Left kidney (tissue), 2 donors: Measurements from ENCODE around the gene WNT9A. TPM values are rescaled to one million over a fixed set of nuclear protein-coding genes. Genes with fewer than 3 reads are reported as not detected.
"Not testable (repeated sequence)": the region's sequence is repeated elsewhere in the genome, so short reads cannot be mapped to it uniquely, and the experiment has no call there.

Source experiments
- DNase-seq: peaks from one replicate; pipeline ENCODE4 v3.0.0-alpha.2; 2013
- polyA plus RNA-seq: library from polyadenylated mRNA; unstranded; fragments of 120-200 nt; gene quantifications from one replicate; pipeline ENCODE4 v1.2.1, GENCODE V29; 2013; ENCODE audit not compliant: insufficient read length

WNT9A gene
- polyA plus RNA-seq, 1 donor: 1.3 TPM

DNA sequence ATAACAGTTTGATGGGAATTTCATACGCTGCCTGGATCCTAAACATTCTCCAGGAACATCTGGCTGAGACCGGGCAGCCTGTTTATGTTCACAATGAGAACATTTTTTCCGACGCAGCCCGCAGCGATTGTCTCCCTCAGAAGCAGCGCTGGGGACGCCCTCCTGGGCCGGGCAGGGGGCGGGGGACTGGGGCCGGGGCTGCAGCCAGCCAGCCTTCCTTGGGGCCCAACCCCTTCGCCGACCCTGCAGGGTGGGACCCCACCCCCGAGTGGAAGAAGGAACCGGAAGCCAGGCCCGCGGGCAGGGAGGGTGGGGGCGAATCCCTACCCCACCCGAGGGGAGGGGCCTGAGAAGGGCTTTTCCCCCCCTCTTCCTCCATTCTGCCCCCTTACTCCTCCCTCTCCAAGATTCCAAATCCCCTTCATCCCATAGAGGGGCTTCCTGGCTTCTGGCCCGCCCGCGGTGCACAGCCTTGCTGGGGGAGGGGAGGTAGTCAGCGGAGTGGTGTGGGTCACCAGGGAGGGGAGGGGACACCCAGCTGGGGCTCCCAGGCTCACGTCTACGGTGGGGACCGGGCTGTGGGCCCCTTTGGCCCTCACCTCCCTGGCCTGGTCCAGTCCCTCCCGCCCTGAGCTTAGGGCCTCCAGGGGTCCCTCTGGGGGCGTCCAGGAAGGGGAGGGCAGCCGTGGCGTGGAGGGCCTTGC, 60.6 kb downstream of the WNT9A start:
- DNase-seq: peak; percentile 68

DNA sequence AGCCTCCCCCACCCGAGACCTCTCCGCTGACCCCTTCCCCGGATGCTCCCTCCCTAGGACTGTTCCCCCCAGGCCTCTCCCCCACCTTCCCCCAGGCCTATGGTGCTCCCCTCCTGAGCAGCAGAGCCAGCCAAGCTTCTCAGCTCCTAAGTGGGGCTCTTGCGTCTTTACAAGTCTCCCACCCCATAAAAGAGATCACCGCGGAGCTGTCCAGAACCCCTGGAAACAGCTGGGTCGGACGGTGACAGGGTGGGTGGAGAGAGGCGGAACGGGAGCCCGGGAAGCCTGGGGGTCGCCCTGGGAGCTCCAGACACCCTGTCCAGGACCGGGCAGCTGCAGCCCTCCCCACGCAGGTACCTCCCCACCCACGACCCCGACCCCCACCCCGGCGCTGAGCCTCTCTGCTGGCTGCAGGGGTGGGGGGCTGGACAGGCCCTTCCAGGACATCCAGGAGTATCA, 61.2 kb downstream of the WNT9A start:
- DNase-seq: no peak

DNA sequence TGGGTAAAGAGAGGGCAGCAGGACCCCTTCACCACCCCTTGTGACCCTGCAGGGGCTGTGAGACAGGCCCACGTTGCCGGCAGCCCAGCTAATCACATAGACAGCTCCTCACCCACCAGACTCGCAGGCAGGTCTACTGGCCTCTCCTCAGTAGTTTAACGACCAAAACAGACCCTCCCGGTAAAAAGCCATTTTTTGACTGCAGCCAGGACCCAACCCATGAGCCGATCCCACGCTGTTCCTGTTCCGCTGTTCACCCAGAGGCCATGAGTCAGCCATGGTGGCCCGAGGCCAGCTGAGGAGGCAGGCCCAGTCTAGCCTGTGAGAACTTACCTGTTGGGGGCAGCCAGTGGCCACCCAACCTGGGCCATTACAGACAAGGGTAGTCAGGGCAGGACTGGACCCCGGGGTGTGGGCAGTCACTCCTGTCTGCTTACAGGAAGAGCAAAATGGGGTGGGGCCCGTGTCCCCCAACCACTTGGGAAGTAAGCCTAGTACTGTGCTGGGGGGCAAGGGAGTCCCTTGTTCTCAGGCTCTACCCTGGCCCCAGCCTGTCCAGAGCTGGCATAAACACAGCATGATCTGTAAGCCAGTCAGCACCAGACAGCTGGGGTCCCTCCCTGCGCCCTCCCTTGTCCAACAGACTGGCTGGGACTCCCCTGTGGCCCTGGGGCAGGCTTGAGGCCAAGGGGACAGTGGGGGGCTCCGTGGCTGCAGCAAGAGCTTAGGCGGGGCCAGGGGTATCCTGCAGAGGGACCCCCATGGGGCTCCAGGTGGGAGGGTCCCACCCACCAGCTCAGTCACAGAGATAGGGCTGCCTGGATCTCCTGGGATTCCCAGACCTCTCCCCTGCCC, 61.9 kb downstream of the WNT9A start:
- no peak for DNase-seq

DNA sequence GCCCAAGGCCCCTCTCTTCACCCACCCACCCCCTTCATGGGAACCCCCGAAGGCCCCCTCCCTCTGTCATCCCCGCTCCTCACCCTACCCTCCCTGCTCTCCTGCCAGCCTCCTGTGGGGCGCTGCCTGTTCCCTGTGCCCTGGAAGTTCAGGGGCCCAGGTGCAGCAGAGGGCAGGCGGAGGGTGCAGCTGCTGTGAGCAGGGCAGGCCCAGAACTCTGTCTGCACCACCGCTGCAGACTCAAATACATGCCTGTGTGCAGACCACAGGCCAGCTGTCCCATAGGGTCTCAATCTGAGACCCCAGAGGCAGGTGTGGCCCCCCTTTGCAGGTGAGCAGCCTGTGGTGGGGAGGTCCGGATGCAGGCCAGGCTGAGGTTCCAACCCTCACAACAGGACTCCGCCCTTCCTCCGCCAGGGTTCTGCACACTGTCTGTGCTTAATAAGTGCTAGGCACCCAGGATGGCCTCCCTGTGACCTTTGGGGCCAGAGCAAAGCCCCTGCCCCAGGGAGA, 62.5 kb downstream of the WNT9A start:
- DNase-seq: no peak

DNA sequence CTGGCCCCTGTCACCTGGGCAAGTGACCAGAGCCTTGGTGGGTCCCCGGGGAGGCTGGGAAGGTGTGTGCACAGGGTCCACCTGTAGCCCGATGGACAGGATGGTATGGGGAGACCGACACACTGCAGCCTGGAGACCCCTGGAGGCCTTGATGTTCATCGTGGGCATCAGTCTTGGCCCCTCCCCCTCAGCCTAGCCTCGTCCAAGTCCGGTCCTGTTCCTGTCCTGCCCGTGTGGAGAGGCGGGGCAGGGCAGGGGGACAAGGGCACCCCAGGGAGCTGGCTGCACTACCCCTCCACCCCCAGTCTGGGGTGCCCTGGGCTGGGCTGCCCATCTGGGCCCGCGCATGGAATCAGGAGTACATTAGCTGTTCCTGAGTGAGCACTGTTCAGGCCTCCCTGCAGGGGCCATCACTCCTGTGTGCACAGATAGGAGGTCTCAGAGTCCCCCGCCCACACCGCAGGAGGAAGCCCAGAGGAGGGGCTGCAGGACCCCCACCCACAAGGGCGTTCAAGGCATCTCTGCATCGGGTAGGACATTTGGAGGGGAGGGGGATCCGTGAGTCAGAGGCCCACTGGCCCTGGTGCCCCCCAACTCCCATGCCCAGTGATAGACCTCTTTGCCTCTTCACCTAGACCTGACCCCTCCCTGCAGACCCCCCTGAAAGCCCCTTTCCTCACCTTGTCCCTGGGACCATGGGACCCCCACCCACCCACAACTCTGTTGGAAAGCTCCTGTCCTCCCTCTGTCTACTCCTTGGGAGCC, 63.2 kb downstream of the WNT9A start:
- DNase-seq: no peak

DNA sequence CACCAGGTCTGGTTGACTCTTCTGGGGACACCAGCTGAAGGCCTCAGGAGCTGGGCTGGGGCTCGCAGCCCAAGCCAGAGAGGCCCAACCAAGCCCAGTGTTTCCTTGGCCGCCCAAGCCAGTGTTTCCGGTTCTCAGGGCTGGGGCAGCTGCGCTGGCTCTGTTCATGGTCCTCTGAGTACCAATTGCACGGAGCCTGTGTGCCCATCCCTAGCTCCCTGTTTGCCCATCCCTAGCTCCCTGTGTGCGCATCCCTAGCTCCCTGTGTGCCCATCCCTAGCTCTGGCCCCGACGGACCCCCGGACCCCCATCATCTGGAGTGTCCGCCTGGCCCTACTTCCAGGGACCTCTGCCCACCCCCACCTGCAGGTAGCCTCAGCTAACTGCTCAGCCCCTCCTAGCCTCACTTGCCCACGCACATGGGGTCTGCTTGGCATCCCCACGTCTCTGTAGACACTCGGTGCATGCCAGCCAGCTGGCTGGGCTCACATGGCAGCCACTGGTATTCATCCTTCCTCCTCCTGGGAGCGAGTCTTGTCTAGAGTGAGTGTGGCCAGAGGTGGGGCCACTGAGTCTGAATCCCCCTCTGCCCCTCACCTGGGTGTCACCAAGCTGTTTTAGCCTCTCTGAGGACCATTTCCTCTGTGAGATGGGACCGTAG, 64.0 kb downstream of the WNT9A start:
- DNase-seq: no peak

DNA sequence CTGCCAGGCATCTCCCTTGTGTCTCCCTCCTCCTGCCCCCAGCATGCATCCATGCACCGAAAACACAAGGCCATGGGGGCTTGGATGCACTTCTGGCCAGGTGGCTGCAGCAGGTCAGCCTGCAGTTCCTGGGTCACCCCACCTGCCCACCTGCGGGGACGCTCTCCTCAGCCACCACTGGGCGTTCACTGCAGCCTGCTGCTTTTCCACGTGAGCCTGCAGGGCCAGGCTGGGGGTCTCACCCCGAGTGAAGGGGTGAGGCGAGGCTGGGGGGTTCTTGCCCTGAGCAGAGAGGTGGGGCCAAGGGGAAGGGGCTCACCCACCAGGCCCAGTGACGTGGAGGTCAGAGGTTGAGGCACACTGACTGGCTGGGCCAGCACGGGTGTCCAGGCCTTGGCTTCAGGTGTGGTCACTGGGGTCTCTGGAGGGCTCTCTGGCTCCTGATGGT, 64.6 kb downstream of the WNT9A start:
- no peak for DNase-seq

DNA sequence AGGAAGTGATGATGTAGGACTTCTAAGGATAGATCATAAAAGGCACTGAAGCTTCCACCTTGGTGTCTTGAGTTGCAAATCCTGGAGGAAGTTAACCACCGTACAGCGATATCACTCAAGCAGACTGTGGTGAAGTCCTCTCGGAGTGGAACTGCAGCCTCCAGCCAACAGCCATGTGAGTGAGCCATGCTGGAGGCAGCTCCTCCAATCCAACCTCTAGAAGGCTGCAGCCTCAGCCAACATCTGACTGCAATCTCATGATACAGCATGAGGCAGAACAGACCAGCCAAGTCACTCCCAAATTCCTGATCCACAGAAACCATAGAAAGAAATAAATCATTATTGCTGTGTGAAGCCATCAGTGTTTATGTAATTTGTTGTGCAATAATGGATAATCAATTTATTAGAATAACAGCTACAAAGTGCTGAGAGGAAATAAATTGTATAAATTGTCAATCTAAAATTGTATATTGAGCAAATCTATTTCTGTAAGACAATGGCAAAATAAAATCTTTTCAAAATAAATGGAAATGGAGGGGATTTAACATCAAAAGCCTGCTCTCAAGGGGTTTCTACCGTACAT, 67.3 kb downstream of the WNT9A start:
- DNase-seq: no peak

DNA sequence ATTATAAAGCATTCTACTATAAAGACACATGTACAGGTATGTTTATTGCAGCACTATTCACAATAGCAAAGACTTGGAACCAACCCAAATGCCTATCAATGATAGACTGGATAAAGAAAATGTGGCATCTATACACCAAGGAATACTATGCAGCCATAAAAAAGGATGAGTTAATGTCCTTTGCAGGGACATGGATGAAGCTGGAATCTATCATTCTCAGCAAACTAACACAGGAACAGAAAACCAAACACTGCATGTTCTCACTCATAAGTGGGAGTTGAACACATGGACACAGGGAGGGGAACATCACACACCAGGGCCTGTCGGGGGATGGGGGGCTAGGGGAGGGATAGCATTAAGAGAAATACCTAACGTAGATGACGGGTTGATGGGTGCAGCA, 69.9 kb downstream of the WNT9A start:
- DNase-seq: not testable (repeated sequence)

DNA sequence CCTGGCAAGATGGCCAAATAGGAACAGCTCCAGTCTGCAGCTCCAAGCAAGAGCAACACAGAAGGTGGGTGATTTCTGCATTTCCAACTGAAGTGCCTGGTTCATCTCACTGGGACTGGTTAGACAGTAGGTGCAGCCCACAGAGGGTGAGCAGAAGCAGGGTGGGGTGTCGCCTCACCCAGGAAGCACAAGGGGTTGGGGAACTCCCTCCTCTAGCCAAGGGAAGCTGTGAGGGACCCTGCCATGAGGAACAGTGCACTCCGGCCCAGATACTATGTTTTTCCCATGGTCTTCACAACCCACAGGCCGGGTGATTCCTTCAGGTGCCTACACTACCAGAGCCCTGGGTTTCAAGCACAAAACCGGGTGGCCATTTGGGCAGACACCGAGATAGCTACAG, 75.8 kb downstream of the WNT9A start:
- not testable (repeated sequence) for DNase-seq

DNA sequence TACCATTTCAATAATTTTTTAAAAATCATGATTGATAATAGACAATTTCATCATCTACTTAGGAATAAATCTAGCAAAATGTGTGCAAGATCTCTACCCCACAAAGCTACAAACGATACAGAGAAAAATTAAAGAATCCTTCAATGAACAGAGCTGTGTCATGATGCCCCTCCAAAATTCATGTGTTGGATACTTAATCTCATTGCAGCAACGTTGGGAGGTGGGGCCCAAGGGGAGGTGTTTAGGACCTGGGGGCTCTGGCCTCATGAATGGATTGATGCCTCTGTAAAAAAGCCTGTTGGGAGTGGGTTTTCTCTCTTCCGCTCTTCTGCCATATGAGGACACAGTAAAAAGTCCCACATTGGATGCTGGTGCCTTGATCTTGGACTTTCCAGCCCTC, 77.4 kb downstream of the WNT9A start:
- DNase-seq: no peak

DNA sequence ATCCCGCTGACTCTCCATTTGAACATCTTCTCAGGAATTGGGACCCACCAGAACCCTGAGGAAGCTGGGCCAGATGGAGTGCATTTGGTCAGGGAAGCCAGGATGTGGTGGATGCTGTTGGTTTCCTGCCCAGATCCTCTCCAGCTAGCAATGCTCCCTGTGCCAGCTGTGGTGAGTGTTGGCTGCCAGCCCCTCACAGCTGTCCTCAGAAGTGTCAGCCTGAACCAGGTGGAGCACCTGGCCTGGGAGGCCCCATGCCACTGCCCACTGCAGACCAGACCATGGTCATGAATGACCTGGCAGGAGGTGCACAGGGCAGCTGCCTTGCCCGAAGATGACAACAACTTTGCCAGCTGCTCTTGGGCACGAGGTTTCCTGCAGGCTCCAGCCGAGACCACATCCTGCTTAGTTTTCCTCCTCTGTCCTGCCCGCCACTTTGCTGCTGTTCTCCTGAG, 77.9 kb downstream of the WNT9A start:
- no peak for DNase-seq

DNA sequence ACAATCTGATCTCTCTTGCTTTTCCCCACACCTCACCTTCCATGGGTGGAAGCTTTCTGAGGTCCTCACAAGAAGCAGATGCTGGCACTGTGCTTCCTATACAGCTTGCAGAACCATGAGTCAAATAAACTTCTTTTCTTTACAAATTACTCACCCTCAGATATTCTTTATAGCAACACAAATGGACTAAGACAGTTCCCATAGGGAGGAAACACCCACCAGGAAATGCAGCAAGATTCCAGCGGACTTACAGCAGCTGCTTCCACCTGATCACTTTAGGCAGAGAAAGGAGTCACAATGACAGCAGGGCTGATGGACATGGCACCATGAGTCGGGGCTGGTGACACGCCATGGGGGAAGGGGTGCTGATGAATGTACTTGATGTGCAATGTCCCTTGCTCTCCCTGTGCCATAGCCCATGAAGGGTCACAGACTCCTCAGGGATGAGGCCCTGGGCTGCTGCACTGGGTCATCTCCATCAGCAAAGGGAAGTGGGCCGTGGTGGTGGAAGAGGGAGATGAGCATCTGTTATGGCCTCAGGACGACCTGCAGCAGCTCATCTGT, 78.4 kb downstream of the WNT9A start:
- no peak for DNase-seq

Other genes starting within 250 kb of the WNT9A start
- gene JMJD4, start 212.6 kb downstream of the WNT9A start, polyA plus RNA-seq: 16.6 TPM
- gene SNAP47, start 212.5 kb downstream of the WNT9A start, polyA plus RNA-seq: 43.2 TPM
- gene PRSS38, start 132.3 kb downstream of the WNT9A start, polyA plus RNA-seq: not detected
- gene WNT3A, start 59.1 kb upstream of the WNT9A start, polyA plus RNA-seq: 0.07 TPM
- gene ARF1, start 134.8 kb upstream of the WNT9A start, polyA plus RNA-seq: 272 TPM
- 15.1 TPM for gene C1orf35, start 155.4 kb upstream of the WNT9A start, polyA plus RNA-seq
- 35.8 TPM for gene MRPL55, start 161.4 kb upstream of the WNT9A start, polyA plus RNA-seq
- gene GUK1, start 192.3 kb upstream of the WNT9A start, polyA plus RNA-seq: 82.3 TPM
- gene GJC2, start 202.0 kb upstream of the WNT9A start, polyA plus RNA-seq: 0.42 TPM
- 5.8 TPM for gene IBA57, start 217.9 kb upstream of the WNT9A start, polyA plus RNA-seq